T-helper 2 cell treated with Interferon-gamma antibody and Interleukin-4, amounts not matched to agents 5 μg/mL and 100 μg/mL, for 36 hours (primary cell): ENCODE data around the gene CHST15.

Experiments
- DNase-seq: peaks from one replicate; pipeline ENCODE4 v3.0.0; 2021; ENCODE audit warnings: low spot score
- H3K27ac Mint-ChIP-seq: one replicate; pipeline ENCODE4 v1.8.0; 2021; ENCODE audit warnings: mild to moderate bottlenecking, mixed read lengths
- H3K27me3 Mint-ChIP-seq: one replicate; pipeline ENCODE4 v1.8.0; 2021; ENCODE audit warnings: low read depth, mixed read lengths
- H3K36me3 Mint-ChIP-seq: one replicate; pipeline ENCODE4 v1.8.0; 2021; ENCODE audit warnings: low read depth, mixed read lengths
- H3K4me1 Mint-ChIP-seq: one replicate; pipeline ENCODE4 v1.8.0; 2021; ENCODE audit warnings: low read depth, mixed read lengths
- H3K4me3 Mint-ChIP-seq: one replicate; pipeline ENCODE4 v1.8.0; 2022; ENCODE audit warnings: mild to moderate bottlenecking, moderate library complexity, mixed read lengths
- H3K9me3 Mint-ChIP-seq: one replicate; pipeline ENCODE4 v1.8.0; 2021; ENCODE audit warnings: mixed read lengths

Gene CHST15

GRCh38 chr10:124008681-124009080 lies 84.7 kb downstream of the CHST15 start:
- H3K4me3 Mint-ChIP-seq: no peak overlapping the region
- H3K36me3 Mint-ChIP-seq: no peaks in the 10 kb centered on the region
- no peaks in the 10 kb centered on the region for H3K27me3 Mint-ChIP-seq
- DNase-seq: no peak
- H3K9me3 Mint-ChIP-seq: peaks cover 4% of the 10 kb centered on the region
- no peak overlapping the region for H3K27ac Mint-ChIP-seq
- H3K4me1 Mint-ChIP-seq: no peaks in the 10 kb centered on the region

- no peak overlapping the region for H3K4me3 Mint-ChIP-seq
- no peaks in the 10 kb centered on the region for H3K27me3 Mint-ChIP-seq
- H3K36me3 Mint-ChIP-seq: no peaks in the 10 kb centered on the region
- H3K27ac Mint-ChIP-seq: no peak overlapping the region
- no peak for DNase-seq
- H3K4me1 Mint-ChIP-seq: no peaks in the 10 kb centered on the region
- H3K9me3 Mint-ChIP-seq: no peaks in the 10 kb centered on the region
Observed at GRCh38 chr10:124008187-124008586, 85.2 kb downstream of the CHST15 start.

- no peak for DNase-seq
- H3K27me3 Mint-ChIP-seq: no peaks in the 10 kb centered on the region
- H3K9me3 Mint-ChIP-seq: no peaks in the 10 kb centered on the region
- no peak overlapping the region for H3K4me3 Mint-ChIP-seq
- H3K36me3 Mint-ChIP-seq: no peaks in the 10 kb centered on the region
- no peak overlapping the region for H3K27ac Mint-ChIP-seq
- no peaks in the 10 kb centered on the region for H3K4me1 Mint-ChIP-seq
Observed at GRCh38 chr10:124007773-124008145, 85.6 kb downstream of the CHST15 start.

GRCh38 chr10:124007102-124007772 lies 86.2 kb downstream of the CHST15 start:
- Mint-ChIP-seq H3K9me3 (no peaks in the 10 kb centered on the region), H3K36me3 (no peaks in the 10 kb centered on the region), H3K4me3 (no peak overlapping the region), H3K27me3 (no peaks in the 10 kb centered on the region), H3K27ac (no peak overlapping the region), H3K4me1 (no peaks in the 10 kb centered on the region)
- no peak for DNase-seq

DNA sequence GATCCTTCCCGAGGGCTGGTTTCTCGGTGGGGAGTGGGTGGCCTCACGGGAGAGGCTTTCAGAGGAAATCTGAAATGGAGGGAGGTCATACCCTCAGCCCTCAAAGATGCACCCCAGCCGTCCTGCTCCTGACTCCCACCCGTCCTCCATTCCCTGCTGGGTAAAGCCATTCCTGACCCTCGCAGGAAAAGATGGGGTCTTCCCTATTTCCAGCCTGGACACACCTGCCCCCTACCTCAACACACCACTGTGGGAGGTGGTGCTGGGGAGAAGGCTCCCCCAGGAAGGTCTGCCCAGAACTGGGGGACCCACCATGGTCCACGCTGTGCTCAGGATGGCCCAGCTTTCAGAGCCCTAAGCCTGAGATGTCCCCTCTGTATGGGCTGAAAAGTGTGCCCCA lies 86.9 kb downstream of the CHST15 start:
- Mint-ChIP-seq H3K4me1 (no peaks in the 10 kb centered on the region), H3K36me3 (no peaks in the 10 kb centered on the region), H3K27me3 (no peaks in the 10 kb centered on the region), H3K9me3 (no peaks in the 10 kb centered on the region), H3K4me3 (no peak overlapping the region), H3K27ac (no peak overlapping the region)
- no peak for DNase-seq

- no peak overlapping the region for H3K27ac Mint-ChIP-seq
- H3K4me3 Mint-ChIP-seq: no peak overlapping the region
- no peaks in the 10 kb centered on the region for H3K9me3 Mint-ChIP-seq
- no peaks in the 10 kb centered on the region for H3K27me3 Mint-ChIP-seq
- H3K4me1 Mint-ChIP-seq: no peaks in the 10 kb centered on the region
- no peak for DNase-seq
- no peaks in the 10 kb centered on the region for H3K36me3 Mint-ChIP-seq
Observed at GRCh38 chr10:124005991-124006392, 87.4 kb downstream of the CHST15 start.

DNA sequence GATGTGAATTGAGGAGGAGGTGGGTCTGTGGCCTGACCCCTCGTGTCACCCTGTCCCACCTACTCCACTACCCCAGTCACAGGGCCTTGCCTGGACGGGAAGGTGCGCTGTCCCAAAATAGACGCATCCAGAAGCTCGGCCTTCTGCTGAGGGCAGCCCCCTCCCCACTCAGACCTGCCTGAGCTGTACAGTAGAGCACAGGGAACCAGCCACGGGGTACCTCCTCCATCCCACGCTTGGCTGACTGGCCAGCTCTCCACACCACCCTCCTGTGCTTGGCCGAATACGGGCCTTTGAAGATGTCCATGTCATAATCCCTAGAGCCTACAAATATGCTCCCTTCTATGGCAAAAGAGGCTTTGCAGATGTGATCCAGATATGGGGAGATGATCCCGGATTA lies 88.3 kb downstream of the CHST15 start:
- Mint-ChIP-seq H3K27me3 (no peaks in the 10 kb centered on the region), H3K36me3 (no peaks in the 10 kb centered on the region), H3K9me3 (no peaks in the 10 kb centered on the region), H3K4me1 (no peaks in the 10 kb centered on the region), H3K27ac (no peak overlapping the region), H3K4me3 (no peak overlapping the region)
- DNase-seq: no peak

DNA sequence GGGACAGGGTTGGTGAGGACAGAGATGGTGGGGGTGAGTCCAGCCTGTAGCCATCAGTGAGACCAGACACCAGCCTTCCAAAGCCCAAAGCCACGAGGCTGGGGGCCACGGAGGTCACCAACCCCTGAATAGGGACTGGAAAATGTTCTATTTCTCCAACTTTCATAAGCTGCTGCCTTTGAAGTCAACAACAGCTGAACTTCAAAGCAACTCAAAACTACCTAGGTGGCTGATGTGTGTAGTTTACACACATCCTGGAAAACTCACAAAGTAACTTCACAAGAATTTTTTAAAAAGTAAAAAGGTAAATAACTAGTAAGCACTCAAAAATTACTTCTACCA lies 88.8 kb downstream of the CHST15 start:
- no peaks in the 10 kb centered on the region for H3K9me3 Mint-ChIP-seq
- H3K36me3 Mint-ChIP-seq: no peaks in the 10 kb centered on the region
- H3K27me3 Mint-ChIP-seq: no peaks in the 10 kb centered on the region
- no peak overlapping the region for H3K4me3 Mint-ChIP-seq
- H3K27ac Mint-ChIP-seq: no peak overlapping the region
- H3K4me1 Mint-ChIP-seq: no peaks in the 10 kb centered on the region
- no peak for DNase-seq

DNA sequence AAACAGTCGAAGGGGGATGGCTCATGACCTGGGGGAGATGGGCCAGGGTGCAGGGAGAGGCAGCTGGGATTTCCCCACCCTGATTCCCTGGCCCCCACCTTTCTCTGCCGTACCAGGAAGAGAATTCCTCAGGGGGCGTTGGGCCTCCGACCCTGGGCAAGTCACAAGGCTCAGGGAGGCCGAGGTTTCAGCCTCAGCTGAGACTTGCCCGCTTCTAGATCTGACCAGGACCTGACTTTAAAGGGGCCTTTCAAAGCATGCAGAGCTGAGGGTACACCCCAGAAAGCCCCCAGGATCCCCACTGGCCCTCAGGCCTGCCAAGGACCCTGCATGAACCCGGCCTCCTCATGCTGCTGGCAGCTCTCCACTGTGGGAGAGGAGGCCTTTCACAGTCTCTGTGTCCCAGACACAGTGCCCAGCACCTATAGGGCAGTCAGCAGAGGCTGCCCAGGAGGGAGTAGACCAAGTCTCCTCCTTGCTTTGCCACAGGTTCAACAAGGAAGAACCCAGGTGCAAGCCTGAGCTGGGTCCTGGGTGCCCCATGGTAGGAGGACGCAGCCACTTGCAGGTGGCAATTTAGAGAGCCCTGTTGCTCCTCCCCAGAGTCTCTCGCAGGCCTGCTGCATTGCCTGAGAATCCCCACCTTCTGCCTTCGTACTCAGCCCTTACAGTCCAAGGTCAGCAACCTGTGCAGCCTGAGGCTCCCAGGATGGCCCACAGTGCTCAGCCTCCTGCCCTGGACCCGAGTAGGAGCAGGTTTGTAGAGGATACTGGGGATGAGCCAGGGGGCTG lies 89.3 kb downstream of the CHST15 start:
- Mint-ChIP-seq H3K27me3 (no peaks in the 10 kb centered on the region), H3K27ac (no peak overlapping the region), H3K9me3 (no peaks in the 10 kb centered on the region), H3K4me3 (no peak overlapping the region), H3K36me3 (no peaks in the 10 kb centered on the region), H3K4me1 (no peaks in the 10 kb centered on the region)
- no peak for DNase-seq

GRCh38 chr10:124003481-124003870 lies 89.9 kb downstream of the CHST15 start:
- Mint-ChIP-seq H3K4me1 (no peaks in the 10 kb centered on the region), H3K27ac (no peak overlapping the region), H3K9me3 (no peaks in the 10 kb centered on the region), H3K36me3 (no peaks in the 10 kb centered on the region), H3K4me3 (no peak overlapping the region), H3K27me3 (no peaks in the 10 kb centered on the region)
- no peak for DNase-seq

DNA sequence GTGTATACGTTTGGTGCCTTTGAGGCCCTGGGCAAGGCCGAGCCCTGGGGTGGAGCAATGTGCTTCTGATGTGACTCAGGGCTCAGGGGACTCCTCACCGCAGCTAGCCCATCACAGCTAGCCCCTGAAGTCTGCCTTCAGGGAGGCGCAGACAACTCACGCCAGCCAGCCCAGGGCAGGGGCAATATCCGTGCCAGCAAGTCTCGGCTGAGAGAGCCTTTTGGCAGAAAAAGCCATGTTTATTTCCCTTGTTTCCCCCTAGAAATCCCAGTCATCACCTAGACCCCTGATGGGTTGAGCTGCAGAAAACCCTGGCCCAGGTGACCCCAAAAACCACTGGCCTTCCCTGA lies 90.4 kb downstream of the CHST15 start:
- Mint-ChIP-seq H3K9me3 (no peaks in the 10 kb centered on the region), H3K36me3 (no peaks in the 10 kb centered on the region), H3K4me1 (no peaks in the 10 kb centered on the region), H3K4me3 (no peak overlapping the region), H3K27me3 (no peaks in the 10 kb centered on the region), H3K27ac (no peak overlapping the region)
- DNase-seq: no peak

DNA sequence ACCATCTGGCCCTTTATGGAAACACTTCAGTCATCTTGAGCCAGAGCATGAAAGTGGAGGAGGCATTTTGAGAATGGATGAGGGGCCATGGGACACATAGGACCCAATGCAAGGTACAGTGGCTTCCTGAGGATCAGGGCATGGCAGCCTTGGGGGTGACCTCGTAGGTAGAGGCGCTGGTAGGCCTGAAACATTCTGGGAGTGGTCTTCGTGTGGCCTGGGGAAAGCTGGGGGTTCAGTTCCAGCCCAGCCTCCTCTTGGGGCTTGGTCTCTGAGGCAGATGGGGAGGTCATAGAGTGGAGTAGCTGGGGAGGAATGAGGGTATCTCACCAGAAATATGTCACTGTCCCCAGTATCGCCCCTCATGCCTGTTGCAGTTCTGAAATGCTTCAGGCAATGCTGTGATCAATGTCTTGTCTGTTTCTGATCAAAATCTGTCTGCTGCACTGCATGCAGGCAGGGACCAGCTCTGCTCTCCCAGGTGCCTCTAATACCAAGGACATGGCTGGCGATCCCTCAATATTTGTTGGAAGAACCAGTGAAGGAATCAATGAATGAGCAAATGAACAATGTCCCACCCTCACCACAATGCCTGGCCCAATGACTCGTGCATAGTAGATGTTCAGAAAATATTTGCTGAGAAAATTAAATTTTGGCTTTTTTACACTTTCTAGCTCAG lies 90.9 kb downstream of the CHST15 start:
- H3K9me3 Mint-ChIP-seq: no peaks in the 10 kb centered on the region
- H3K27me3 Mint-ChIP-seq: no peaks in the 10 kb centered on the region
- DNase-seq: no peak
- H3K27ac Mint-ChIP-seq: no peak overlapping the region
- no peaks in the 10 kb centered on the region for H3K36me3 Mint-ChIP-seq
- no peak overlapping the region for H3K4me3 Mint-ChIP-seq
- no peaks in the 10 kb centered on the region for H3K4me1 Mint-ChIP-seq

DNA sequence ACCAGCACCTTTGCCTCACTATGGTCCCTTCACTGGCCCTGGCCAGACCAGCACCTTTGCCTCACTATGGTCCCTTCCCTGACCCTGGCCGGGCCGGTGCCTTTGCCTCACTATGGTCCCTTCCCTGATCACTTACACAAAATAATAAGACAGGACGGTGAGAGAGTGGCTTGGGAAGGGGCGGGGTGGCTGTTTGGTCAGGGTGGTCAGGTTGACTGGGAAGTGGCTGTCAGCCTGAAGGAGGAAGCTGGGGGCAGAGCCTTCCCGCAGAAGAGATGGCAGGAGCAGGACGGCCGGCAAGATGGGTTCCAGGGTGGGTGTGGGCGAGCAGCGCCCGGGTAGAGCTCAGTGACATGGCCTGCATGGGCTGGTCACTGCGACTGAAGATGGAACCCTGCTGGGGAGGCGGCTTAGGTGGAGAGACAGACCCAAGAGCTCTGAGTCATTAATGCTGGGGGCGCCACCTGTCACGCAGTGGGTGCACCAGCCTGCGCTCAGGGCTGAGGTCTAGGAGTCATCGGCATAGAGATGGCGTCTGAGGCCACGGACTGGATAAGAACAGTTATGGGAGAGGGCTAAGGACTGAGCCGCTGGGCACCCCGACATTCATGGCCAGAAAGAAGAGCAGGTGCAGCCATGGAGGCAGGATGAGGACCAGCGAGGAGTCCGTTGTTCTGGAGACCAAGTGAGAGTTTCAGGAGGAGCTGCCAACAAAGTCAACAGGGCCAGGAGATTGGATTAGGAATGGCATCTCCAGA lies 91.8 kb downstream of the CHST15 start:
- H3K36me3 Mint-ChIP-seq: no peaks in the 10 kb centered on the region
- no peaks in the 10 kb centered on the region for H3K4me1 Mint-ChIP-seq
- no peak for DNase-seq
- H3K27me3 Mint-ChIP-seq: peaks cover 4% of the 10 kb centered on the region
- H3K4me3 Mint-ChIP-seq: no peak overlapping the region
- H3K27ac Mint-ChIP-seq: no peak overlapping the region
- H3K9me3 Mint-ChIP-seq: no peaks in the 10 kb centered on the region

DNA sequence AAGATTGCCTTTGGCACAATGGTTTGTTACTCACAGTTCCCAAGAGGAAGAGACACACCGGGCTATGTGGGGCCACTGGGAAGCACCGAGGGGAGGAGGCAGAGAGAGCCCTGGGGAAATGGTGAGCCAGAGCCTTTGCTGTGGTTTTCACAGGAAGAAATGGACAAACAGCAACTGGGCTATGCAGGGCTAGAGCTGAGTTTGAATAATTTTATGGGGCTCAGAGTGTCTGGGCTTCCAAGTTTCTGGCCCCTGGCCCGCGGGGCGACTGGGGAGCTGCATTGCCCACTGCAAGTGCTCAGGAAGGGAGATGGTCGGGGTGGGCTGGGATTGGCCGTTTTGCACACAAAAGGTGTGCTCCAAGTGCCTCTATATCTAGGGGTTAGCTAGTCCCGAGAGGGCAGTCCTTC lies 92.6 kb downstream of the CHST15 start:
- H3K36me3 Mint-ChIP-seq: no peaks in the 10 kb centered on the region
- H3K27ac Mint-ChIP-seq: no peak overlapping the region
- DNase-seq: no peak
- no peaks in the 10 kb centered on the region for H3K4me1 Mint-ChIP-seq
- H3K9me3 Mint-ChIP-seq: no peaks in the 10 kb centered on the region
- H3K27me3 Mint-ChIP-seq: peaks cover 10% of the 10 kb centered on the region
- H3K4me3 Mint-ChIP-seq: no peak overlapping the region
